D721Med (cell line): ENCODE measurements around the gene PTTG1IP.

Source experiments
- DNase-seq: peaks from one replicate; pipeline ENCODE4 v3.0.0; 2011; ENCODE audit warnings: low spot score; ENCODE audit not compliant: insufficient read length
- FAIRE-seq: peaks from 2 replicates; lab custom pipeline; 2011; peaks lifted over from hg19 to GRCh38; lab: Jason Lieb, UNC
- CTCF ChIP-seq: IDR thresholded peaks from 2 replicates; pipeline ENCODE4 v1.5.1; 2012; ENCODE audit warnings: mild to moderate bottlenecking, control low read depth; ENCODE audit not compliant: insufficient read depth; ENCODE audit errors: missing control alignments

The PTTG1IP gene

DNA sequence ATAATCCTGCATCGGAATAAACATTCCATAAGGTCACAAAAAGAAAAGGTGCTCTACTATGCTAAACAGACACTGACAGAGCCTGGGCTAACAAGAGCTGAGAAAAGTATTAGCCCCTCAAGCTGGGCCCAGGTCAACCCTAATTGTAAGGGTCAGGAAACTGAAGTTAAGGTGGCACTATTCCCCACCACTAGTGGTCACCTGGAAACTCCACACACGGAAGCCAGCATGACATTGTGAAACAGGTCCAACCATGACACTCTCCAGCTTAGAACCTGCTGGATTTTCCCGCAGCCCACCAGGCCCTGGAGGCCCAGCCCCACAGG, 1.2 kb downstream of the PTTG1IP start:
- no peak for DNase-seq
- TF ChIP-seq CTCF: no peak
- no peak for FAIRE-seq

- no peak for TF ChIP-seq CTCF
- FAIRE-seq: no peak
- DNase-seq: no peak
Measured at GRCh38 chr21:44871576-44872269, 1.8 kb downstream of the PTTG1IP start.

DNA sequence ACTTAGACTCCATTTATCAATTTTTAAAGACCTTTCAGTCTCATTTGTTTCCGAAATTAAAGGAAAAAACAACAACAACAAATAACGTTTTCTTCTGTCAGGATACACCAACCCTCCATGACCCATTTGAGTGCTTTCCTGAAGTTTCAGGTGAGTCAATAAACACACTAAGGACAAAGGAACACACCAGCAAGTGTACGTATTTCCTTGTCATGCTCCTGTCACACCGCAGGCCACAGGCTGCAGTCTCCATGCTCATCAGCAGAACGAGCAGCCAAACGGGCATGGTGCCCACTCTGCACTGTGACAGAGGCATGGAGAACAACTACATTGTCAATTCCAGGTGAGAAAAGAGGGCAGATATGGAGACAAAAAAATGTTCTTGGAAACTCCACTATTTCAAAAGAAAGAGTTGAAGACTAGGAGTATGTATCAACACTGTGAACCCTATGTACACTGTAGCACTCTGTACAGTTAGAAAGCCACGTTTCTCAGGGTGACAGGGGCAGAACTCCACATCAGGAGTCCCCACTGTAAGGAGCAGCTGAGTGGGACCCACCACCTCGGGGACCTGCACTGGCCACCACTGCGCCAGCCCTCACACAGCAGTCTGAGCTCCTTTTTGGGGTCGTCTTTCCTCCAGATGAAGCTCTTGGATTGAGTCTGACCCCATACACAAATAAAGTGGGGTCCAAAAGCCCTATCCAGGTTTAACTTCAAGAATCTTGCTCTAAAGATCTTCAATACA, 2.6 kb downstream of the PTTG1IP start:
- DNase-seq: no peak
- no peak for TF ChIP-seq CTCF
- FAIRE-seq: no peak

DNA sequence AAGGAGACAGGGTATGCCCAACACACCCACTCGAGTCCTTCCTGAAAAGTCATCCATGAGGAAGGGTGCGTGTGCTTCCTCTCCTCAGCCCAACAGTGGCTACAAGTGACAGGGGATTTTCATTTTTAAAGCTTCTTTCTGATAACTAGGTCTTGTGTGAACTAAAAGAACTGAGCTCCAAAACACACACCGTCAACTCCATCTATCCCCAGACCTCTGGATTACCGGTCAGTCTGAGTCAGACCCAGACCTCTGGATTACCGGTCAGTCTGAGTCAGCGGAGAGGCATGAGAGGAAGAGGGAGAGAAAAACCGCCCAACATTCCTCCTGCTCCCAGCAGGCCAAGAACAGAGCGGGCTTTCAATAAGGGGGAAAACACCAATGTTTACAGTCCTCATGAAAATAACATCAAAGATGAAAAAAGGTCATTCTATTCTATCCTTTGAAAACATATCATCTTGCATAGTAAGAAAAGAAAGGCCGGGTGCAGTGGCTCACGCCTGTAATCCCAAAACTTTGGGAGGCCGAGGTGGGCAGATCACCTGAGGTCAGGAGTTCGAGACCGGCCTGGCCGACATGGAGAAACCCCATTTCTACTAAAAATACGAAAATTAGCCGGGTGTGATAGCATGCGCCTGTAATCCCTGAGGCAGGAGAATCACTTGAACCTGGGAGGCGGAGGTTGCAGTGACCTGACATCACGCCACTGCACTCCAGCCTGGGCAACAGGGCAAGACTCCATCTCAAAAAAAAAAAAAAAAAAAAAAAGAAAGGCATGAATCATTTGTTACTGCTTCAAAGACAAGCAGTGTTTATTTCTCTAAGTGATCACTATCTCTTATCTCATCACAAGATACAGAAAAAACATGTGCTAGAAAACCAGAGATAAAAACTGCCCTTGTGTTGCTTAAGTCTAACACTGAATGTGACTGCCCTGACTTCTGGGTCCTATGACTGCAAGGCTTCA, 3.4 kb downstream of the PTTG1IP start:
- DNase-seq (no peak), FAIRE-seq (no peak)

GRCh38 chr21:44868707-44869106, 4.8 kb downstream of the PTTG1IP start:
- FAIRE-seq (no peak), DNase-seq (no peak)
- TF ChIP-seq CTCF: no peak

More for the DNA sequence above, 3.4 kb downstream of the PTTG1IP start:
- TF ChIP-seq CTCF: no peak

- TF ChIP-seq CTCF: no peak
- FAIRE-seq: no peak
- DNase-seq: no peak
Measured at GRCh38 chr21:44867999-44868700, 5.3 kb downstream of the PTTG1IP start.
